Body of pancreas (tissue), 4 donors: Measurements from ENCODE around the gene EFR3B. TPM values are rescaled to one million over a fixed set of nuclear protein-coding genes. Genes with fewer than 3 reads are reported as not detected.
"Not testable (repeated sequence)": the region's sequence is repeated elsewhere in the genome, so short reads cannot be mapped to it uniquely, and the experiment has no call there.

Source experiments
- ATAC-seq: fragments of 150-250 bp; one replicate; pipeline ENCODE4 v1.9.1; 2016
- DNase-seq, 4 donors: peaks; one replicate each; pipeline ENCODE4 v3.0.0-alpha.2; 2019
- H3K27ac ChIP-seq, 4 donors: fragments of 200-600 bp; sonication (generic); 1 replicate in 3 of 4; 2 replicates in 1 of 4; pipeline versions ENCODE4 v1.5.1 to v1.6.1; 2016 to 2019; ENCODE audit warnings: mild to moderate bottlenecking in 1 of 4, mixed read lengths in 1 of 4, moderate library complexity in 1 of 4
- H3K27me3 ChIP-seq, 2 donors: fragments of 200-600 bp; sonication (generic); one replicate each; pipeline ENCODE4 v1.6.0; 2016; ENCODE audit warnings: mild to moderate bottlenecking in 1 of 2
- H3K36me3 ChIP-seq, 2 donors: fragments of 200-600 bp; sonication (generic); replicated peaks in 1 of 2; 2 replicates each; pipeline ENCODE4 v1.5.1; 2016; ENCODE audit warnings: low read depth in 2 of 2; ENCODE audit not compliant: insufficient read depth in 1 of 2
- H3K4me1 ChIP-seq: fragments of 200-600 bp; sonication (generic); one replicate; pipeline ENCODE4 v1.6.0; 2016
- H3K4me3 ChIP-seq, 2 donors: fragments of 200-600 bp; sonication (generic); 1 replicate in 1 of 2; 2 replicates in 1 of 2; pipeline ENCODE4 v1.5.1; 2016 to 2019
- H3K9me3 ChIP-seq, 3 donors: fragments of 200-600 bp; sonication (generic); 1 replicate in 2 of 3; 2 replicates in 1 of 3; pipeline ENCODE4 v1.5.1; 2016
- CTCF ChIP-seq, 7 experiments: fragments of 450-650 bp in 4 of 7; fragments of 200-600 bp in 3 of 7; sonication (generic) in 3 of 7; IDR thresholded peaks; one replicate each; pipeline ENCODE4 v1.5.1; 2016 to 2019; ENCODE audit warnings: antibody characterized with exemption in 7 of 7
- POLR2A ChIP-seq, 3 donors: fragments of 450-650 bp; IDR thresholded peaks; one replicate each; pipeline ENCODE4 v1.6.1; 2016; ENCODE audit warnings: antibody characterized with exemption in 3 of 3, mild to moderate bottlenecking in 2 of 3
- WGBS, 2 donors: methylation state at CpG; one replicate each; pipeline ENCODE4 v1.1.5; 2017; 5-methylcytosine and 5-hydroxymethylcytosine counted together
- intact Hi-C: fragments of 100-400 bp; cut with DNase I; formaldehyde crosslinking; loops from one replicate; pipeline ENCODE4 v1.15.1; 2023
- total RNA-seq, 2 donors: library from RNA; depleted of rRNA; stranded (reverse); fragments of >200 nt; gene quantifications; one replicate each; pipeline ENCODE4 v1.1.0, GENCODE V29; 2016

EFR3B gene
- total RNA-seq, 2 donors from 2014 or later = under 0.01 to 0.52 TPM

DNA sequence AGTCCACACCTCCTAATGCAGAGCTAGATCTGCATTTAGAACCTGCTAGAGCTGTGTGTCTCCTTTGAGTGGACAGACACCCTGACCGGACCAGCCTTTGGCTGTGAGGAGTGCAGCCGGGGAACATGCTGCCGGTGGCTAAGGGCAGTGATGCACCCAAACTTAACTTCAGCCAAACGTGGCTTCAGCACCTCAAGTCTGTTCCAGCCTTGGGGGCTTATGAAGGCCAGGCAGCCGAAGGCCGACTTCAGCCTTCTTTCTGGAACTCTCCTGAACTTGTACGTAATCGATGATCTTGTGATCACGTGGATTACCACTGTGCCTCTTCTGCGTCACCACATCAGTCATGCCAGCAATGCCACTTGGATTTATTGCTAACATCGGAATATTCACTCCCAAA lies 77.4 kb downstream of the EFR3B start:
- Histone ChIP-seq H3K27me3 (no peaks in the 10 kb centered on the region), H3K4me3 (no peak overlapping the region), H3K27ac (no peak overlapping the region), H3K9me3 (no peaks in the 10 kb centered on the region), H3K36me3 (no peaks in the 10 kb centered on the region), H3K4me1 (no peaks in the 10 kb centered on the region)
- WGBS, 2 donors = 80% methylated on average over 10 to 11 of the region's 11 CpGs
- ATAC-seq = no peak
- intact Hi-C loops = no loop called here
- DNase-seq = no peak
- TF ChIP-seq CTCF (IDR thresholded peaks at IDR 0.05) (no peak), POLR2A (IDR thresholded peaks at IDR 0.05) (no peak)

DNA sequence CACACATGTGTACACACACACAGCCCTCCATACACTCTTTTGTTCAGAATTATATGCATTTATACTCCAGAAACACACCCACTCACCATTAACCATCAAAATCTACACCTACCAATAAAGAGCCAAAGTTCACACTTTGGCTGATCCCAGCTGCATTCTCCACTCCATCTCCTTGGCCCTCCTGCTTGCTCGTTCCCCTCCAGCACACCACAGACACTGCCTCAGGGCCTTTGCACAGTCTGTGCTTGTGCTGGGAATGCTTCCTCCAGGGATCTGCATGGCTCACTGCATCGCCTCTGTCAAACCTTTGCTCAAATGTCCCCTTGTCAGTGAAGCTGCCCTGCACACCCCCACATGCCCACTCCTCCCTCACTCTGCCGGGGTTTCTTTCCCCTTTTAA lies 80.5 kb downstream of the EFR3B start:
- TF ChIP-seq CTCF (IDR thresholded peaks at IDR 0.05) (no peak), POLR2A (IDR thresholded peaks at IDR 0.05) (no peak)
- no peaks in the 10 kb centered on the region for H3K9me3 ChIP-seq
- no peak for DNase-seq
- no peaks in the 10 kb centered on the region for H3K4me1 ChIP-seq
- H3K4me3 ChIP-seq = no peak overlapping the region
- ATAC-seq = no peak
- intact Hi-C loops = no loop called here
- H3K36me3 ChIP-seq = no peaks in the 10 kb centered on the region
- 90 to 92% methylated on average over 3 of the region's 3 CpGs for WGBS, 2 donors
- H3K27ac ChIP-seq = no peak overlapping the region
- H3K27me3 ChIP-seq = no peaks in the 10 kb centered on the region

DNA sequence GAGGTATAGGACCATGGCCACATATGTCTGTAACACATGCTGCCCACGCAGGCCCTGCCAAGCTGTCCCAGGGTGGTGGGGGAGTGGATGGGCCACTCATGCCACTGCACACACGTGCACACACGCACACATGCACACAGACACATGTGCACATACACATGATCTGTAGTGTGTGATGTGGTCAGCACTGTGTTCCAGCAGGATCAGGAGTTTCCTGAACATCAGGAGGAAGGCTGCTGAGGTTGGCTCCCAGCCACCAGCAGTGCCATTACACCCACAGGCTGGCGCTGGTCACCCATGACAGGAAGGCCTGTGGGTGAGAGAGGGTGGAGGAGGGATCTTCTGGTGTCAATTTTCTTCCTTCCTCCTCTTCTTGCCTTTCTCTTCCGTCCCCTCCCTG lies 81.8 kb downstream of the EFR3B start:
- H3K4me3 ChIP-seq = no peak overlapping the region
- H3K4me1 ChIP-seq = no peaks in the 10 kb centered on the region
- intact Hi-C loops = no loop called here
- H3K36me3 ChIP-seq = no peaks in the 10 kb centered on the region
- 63 to 86% methylated on average over 2 to 5 of the region's 5 CpGs for WGBS, 2 donors
- DNase-seq (no peak), ATAC-seq (no peak)
- no peaks in the 10 kb centered on the region for H3K27me3 ChIP-seq
- TF ChIP-seq POLR2A (IDR thresholded peaks at IDR 0.05) (no peak), CTCF (IDR thresholded peaks at IDR 0.05) (no peak)
- H3K27ac ChIP-seq = no peak overlapping the region
- H3K9me3 ChIP-seq = no peaks in the 10 kb centered on the region

DNA sequence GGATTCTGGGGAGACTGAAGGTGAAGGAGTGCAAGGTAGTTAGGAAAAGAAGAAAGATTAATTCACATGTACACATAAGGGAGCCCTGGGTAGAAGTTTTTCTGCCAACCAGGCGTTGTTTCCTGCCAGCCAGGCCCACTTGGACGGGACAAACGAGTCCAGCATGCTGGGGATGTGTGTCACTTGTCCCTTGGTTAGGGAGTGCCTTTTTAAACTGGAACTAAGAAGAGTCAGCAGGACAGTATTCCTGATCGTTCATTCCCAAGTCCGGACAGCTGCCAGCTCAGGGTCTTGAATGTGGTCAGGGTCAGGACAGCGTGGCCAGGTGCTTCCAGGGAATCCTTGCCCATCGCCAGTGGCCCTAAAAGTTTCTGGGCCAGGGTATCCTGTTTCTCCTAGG lies 83.3 kb downstream of the EFR3B start:
- ATAC-seq = no peak
- Histone ChIP-seq H3K9me3 (no peaks in the 10 kb centered on the region), H3K36me3 (no peaks in the 10 kb centered on the region), H3K27ac (no peak overlapping the region), H3K4me3 (no peak overlapping the region), H3K4me1 (no peaks in the 10 kb centered on the region), H3K27me3 (no peaks in the 10 kb centered on the region)
- no peak for DNase-seq
- no peak for TF ChIP-seq POLR2A (IDR thresholded peaks at IDR 0.05)
- no peak for TF ChIP-seq CTCF (IDR thresholded peaks at IDR 0.05)
- intact Hi-C loops = no loop called here
- 72 to 85% methylated on average over 7 of the region's 7 CpGs for WGBS, 2 donors

DNA sequence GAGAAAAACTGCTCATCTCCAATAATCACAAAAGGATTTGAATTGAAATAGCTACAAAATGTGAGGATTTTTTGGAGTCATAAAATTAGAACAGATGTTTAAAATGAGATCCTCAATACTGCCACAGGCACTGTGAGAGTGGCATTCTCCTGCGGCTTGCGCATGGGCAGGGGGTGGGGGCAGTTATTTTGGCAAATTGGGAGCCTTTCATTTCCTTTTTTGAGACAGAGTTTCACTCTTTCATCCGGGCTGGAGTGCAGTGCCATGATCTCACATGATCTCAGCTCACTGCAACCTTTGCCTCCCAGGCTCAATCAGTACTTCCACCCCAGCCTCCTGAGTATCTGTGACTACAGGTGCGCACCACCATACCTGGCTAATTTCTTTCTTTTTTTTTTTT lies 84.1 kb downstream of the EFR3B start:
- intact Hi-C loops = no loop called here
- DNase-seq = no peak
- TF ChIP-seq POLR2A (IDR thresholded peaks at IDR 0.05) (no peak), CTCF (IDR thresholded peaks at IDR 0.05) (no peak)

DNA sequence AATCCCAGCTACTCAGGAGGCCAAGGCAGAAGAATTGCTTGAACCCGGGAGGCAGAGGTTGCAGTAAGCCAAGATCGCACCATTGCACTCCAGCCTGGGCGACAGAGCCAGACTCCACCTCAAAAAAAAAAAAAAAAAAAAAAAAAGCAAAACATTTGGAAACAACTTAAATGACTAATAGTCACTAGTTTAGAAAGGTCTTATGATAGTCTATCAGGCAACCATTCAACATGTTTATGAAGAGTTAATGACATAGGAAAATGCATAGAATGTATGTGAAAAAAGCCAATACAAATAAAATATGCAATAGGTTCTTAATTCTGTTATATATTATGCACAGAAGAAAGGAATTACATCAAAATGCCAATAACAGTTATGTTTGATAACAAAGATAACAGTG lies 85.2 kb downstream of the EFR3B start:
- ATAC-seq, intact Hi-C loops, H3K4me1 ChIP-seq: not testable (repeated sequence)

More for the DNA sequence above, 84.1 kb downstream of the EFR3B start:
- Histone ChIP-seq H3K27me3 (no peaks in the 10 kb centered on the region), H3K9me3 (no peaks in the 10 kb centered on the region), H3K27ac (no peak overlapping the region), H3K4me3 (no peak overlapping the region), H3K4me1 (no peaks in the 10 kb centered on the region), H3K36me3 (no peaks in the 10 kb centered on the region)
- ATAC-seq = no peak
- 84% methylated on average over 4 of the region's 4 CpGs for WGBS, 2 donors

More for the DNA sequence above, 85.2 kb downstream of the EFR3B start:
- not testable (repeated sequence) for H3K4me3 ChIP-seq, H3K9me3 ChIP-seq, H3K36me3 ChIP-seq, H3K27ac ChIP-seq, DNase-seq, H3K27me3 ChIP-seq
- 68 to 84% methylated on average over 3 of the region's 3 CpGs for WGBS, 2 donors
